IMR-90 (cell line): ENCODE measurements around the gene FOXI3. TPM values are rescaled to one million over a fixed set of nuclear protein-coding genes. Genes with fewer than 3 reads are reported as not detected.

Source experiments
- ATAC-seq: fragments of 200-7000 bp; cut with Tn5 transposase; 2 replicates; pipeline ENCODE4 v1.9.1; 2020; ENCODE audit warnings: low read depth, mild to moderate bottlenecking, moderate library complexity
- BruUV-seq: library from RNA; stranded (reverse); fragments of 400-500 nt; replicated peaks from 2 replicates; lab custom pipeline; 2021; lab: Mats Ljungman, UMichigan
- CTCF ChIA-PET: fragments of 300-600 bp; formaldehyde crosslinking; extraction: SDS; loops from one replicate; lab custom pipeline; 2021; ENCODE audit warnings: antibody characterized with exemption; lab: Yijun Ruan, JAX
- POLR2A ChIA-PET: fragments of 300-600 bp; sonication (Branson Sonifier 250); formaldehyde crosslinking; loops from one replicate; lab custom pipeline; 2022; ENCODE audit warnings: antibody characterized with exemption; ENCODE audit not compliant: unreplicated experiment; lab: Charles Lee
- DNase-seq: peaks from one replicate; pipeline ENCODE4 v3.0.0; 2013
- H2AFZ ChIP-seq: replicated peaks from 2 replicates; pipeline ENCODE3; 2013; ENCODE audit warnings: low read length, mild to moderate bottlenecking; ENCODE audit not compliant: poor library complexity
- H2AK5ac ChIP-seq: 2 replicates; pipeline ENCODE4 v1.6.1; 2013; ENCODE audit warnings: low read depth, low read length, inconsistent platforms
- H2AK9ac ChIP-seq: replicated peaks from 2 replicates; pipeline ENCODE3; 2013; ENCODE audit warnings: mild to moderate bottlenecking, low read depth, low read length, moderate library complexity; ENCODE audit not compliant: poor library complexity
- H2BK120ac ChIP-seq: 2 replicates; pipeline ENCODE4 v1.6.1; 2013; ENCODE audit warnings: low read depth, low read length, inconsistent platforms
- H2BK15ac ChIP-seq: 3 replicates; pipeline ENCODE4 v1.6.1; 2013; ENCODE audit warnings: low read depth, low read length, inconsistent platforms
- H2BK20ac ChIP-seq: 2 replicates; pipeline ENCODE4 v1.6.1; 2013; ENCODE audit warnings: low read depth, mild to moderate bottlenecking, inconsistent platforms, low read length, moderate library complexity
- H2BK5ac ChIP-seq: 2 replicates; pipeline ENCODE4 v1.6.1; 2013; ENCODE audit warnings: mild to moderate bottlenecking, low read depth, low read length, inconsistent platforms; ENCODE audit not compliant: poor library complexity, severe bottlenecking
- H3K14ac ChIP-seq: replicated peaks from 2 replicates; pipeline ENCODE4 v1.6.1; 2013; ENCODE audit warnings: low read depth, low read length, inconsistent platforms
- H3K18ac ChIP-seq: 2 replicates; pipeline ENCODE4 v1.6.1; 2013; ENCODE audit warnings: low read depth, low read length, control low read depth
- H3K23ac ChIP-seq: 2 replicates; pipeline ENCODE4 v1.6.1; 2013; ENCODE audit warnings: low read depth, low read length, inconsistent platforms
- H3K27ac ChIP-seq: 2 replicates; pipeline ENCODE4 v1.5.1; 2013; ENCODE audit warnings: mild to moderate bottlenecking, control low read depth, low read length; ENCODE audit not compliant: insufficient read depth
- H3K27me3 ChIP-seq: 2 replicates; pipeline ENCODE4 v1.6.1; 2013; ENCODE audit warnings: low read length; ENCODE audit not compliant: control insufficient read depth, insufficient read depth
- H3K36me3 ChIP-seq: 2 replicates; pipeline ENCODE4 v1.6.1; 2013; ENCODE audit warnings: low read length, mixed read lengths; ENCODE audit not compliant: control insufficient read depth, insufficient read depth
- H3K4ac ChIP-seq: 2 replicates; pipeline ENCODE4 v1.6.1; 2013; ENCODE audit warnings: low read depth, low read length, inconsistent platforms
- H3K4me1 ChIP-seq: 2 replicates; pipeline ENCODE4 v1.6.1; 2013; ENCODE audit warnings: low read length, mixed read lengths; ENCODE audit not compliant: control insufficient read depth, insufficient read depth
- H3K4me2 ChIP-seq: 2 replicates; pipeline ENCODE4 v1.6.1; 2013; ENCODE audit warnings: low read depth, mild to moderate bottlenecking, control low read depth, low read length, moderate library complexity
- H3K4me3 ChIP-seq: 2 replicates; pipeline ENCODE4 v1.5.1; 2013; ENCODE audit warnings: low read depth, mild to moderate bottlenecking, control low read depth, low read length, moderate library complexity; ENCODE audit not compliant: insufficient read depth
- H3K56ac ChIP-seq: 2 replicates; pipeline ENCODE4 v1.6.1; 2013; ENCODE audit warnings: low read length, inconsistent platforms; ENCODE audit not compliant: insufficient read depth; ENCODE audit errors: extremely low read depth
- H3K79me1 ChIP-seq, 2 experiments: 2 replicates each; pipeline ENCODE4 v1.6.1; 2013; ENCODE audit warnings: low read length in 2 of 2, inconsistent platforms in 1 of 2, low read depth in 1 of 2
- H3K9ac ChIP-seq: 2 replicates; pipeline ENCODE4 v1.6.1; 2013; ENCODE audit warnings: low read depth, low read length, control low read depth
- H3K9me1 ChIP-seq: 2 replicates; pipeline ENCODE4 v1.6.1; 2013; ENCODE audit warnings: low read length, inconsistent platforms; ENCODE audit not compliant: insufficient read depth
- H3K9me3 ChIP-seq: 2 replicates; pipeline ENCODE4 v1.6.1; 2013; ENCODE audit warnings: low read length; ENCODE audit not compliant: control insufficient read depth, insufficient read depth
- H4K20me1 ChIP-seq: 2 replicates; pipeline ENCODE4 v1.6.1; 2013; ENCODE audit warnings: low read length, inconsistent platforms; ENCODE audit not compliant: insufficient read depth
- H4K5ac ChIP-seq: 2 replicates; pipeline ENCODE4 v1.6.1; 2013; ENCODE audit warnings: mild to moderate bottlenecking, low read depth, low read length, control low read depth
- H4K8ac ChIP-seq, 2 experiments: 2 replicates each; pipeline ENCODE4 v1.6.1; 2013; ENCODE audit warnings: low read depth in 2 of 2, low read length in 2 of 2, control low read depth in 1 of 2, inconsistent platforms in 1 of 2
- H4K91ac ChIP-seq: 2 replicates; pipeline ENCODE4 v1.6.1; 2013; ENCODE audit warnings: low read depth, low read length, inconsistent platforms; ENCODE audit not compliant: insufficient read depth
- MXI1 ChIP-seq: IDR thresholded peaks from 2 replicates; pipeline ENCODE4 v1.6.1; 2012; ENCODE audit warnings: low read depth, mild to moderate bottlenecking, low read length, moderate library complexity, borderline replicate concordance
- POLR2A ChIP-seq: IDR thresholded peaks from 2 replicates; pipeline ENCODE4 v1.6.1; 2012; ENCODE audit warnings: mild to moderate bottlenecking, low read depth, low read length
- RAD21 ChIP-seq: IDR thresholded peaks from 2 replicates; pipeline ENCODE4 v1.6.1; 2012; ENCODE audit warnings: low read length, improper control_type of control experiment
- WGBS, 2 experiments: methylation state at CpG; one replicate each; pipeline versions ENCODE4 v1.1.5 to v1.1.7; 2013; ENCODE audit warnings: missing lambda C conversion rate in 2 of 2; ENCODE audit not compliant: insufficient read length in 1 of 2; ENCODE audit errors: extremely low coverage in 2 of 2; 5-methylcytosine and 5-hydroxymethylcytosine counted together
- dilution Hi-C: fragments of 300-500 bp; cut with HindIII; formaldehyde crosslinking; loops from one replicate; pipeline ENCODE4 v1.14.3; 2018; ENCODE audit warnings: low sequenced_read_pairs; ENCODE audit not compliant: unreplicated experiment
- in situ Hi-C: fragments of 300-500 bp; cut with MboI; formaldehyde crosslinking; loops from 3 replicates; pipeline ENCODE4 v1.14.3; 2019; ENCODE audit warnings: low sequenced_read_pairs, inconsistent platforms, mixed read lengths
- intact Hi-C: fragments of 100-400 bp; cut with micrococcal nuclease; formaldehyde crosslinking; loops from 2 replicates; pipeline ENCODE4 v1.10.0; 2022
- polyA plus RNA-seq, 3 experiments: library from polyadenylated mRNA; depleted of rRNA; stranded (reverse); fragments of >200 nt; gene quantifications; 2 replicates each; pipeline ENCODE4 v1.2.3, GENCODE V29; 2012; ENCODE audit warnings: low replicate concordance in 1 of 3
- total RNA-seq: library from RNA; depleted of rRNA; stranded (reverse); fragments of >200 nt; gene quantifications from 2 replicates; pipeline ENCODE4 v1.2.3, GENCODE V29; 2012

The FOXI3 gene
- total and polyA plus RNA-seq, 2 of the 4 experiments (the other 2 are of a cell fraction), result not detected

DNA sequence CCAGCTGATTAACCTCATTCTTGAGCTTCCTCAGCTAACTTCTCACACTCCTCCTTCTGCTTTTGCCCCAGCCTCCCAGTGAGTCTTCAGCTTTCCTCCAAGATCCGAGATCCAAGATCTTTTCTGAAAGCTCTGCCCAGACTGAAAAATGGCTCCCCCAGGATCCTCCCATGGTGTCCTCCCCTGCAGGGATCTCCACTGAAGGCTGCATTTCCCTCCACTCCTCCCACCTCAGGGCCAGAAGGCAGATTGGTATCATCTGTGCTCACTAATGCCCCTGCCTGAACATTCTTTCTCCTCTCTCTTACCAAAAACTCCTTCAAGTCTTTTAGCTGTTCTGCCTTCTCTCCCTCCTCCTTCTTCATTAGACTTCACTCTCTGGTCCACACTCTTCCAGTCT, 6.1 kb upstream of the FOXI3 start:
- no peaks in the 10 kb centered on the region for H3K4me1 ChIP-seq
- H4K91ac ChIP-seq, result no peak overlapping the region
- no peaks in the 10 kb centered on the region for H3K36me3 ChIP-seq
- dilution Hi-C loops, result no loop called here
- no peak overlapping the region for H4K5ac ChIP-seq
- ATAC-seq, result no peak
- TF ChIP-seq MXI1 (no peak), POLR2A (no peak), RAD21 (no peak)
- H3K27ac ChIP-seq, result no peak overlapping the region
- H3K9me3 ChIP-seq, result no peaks in the 10 kb centered on the region
- ChIA-PET POLR2A (no interaction called here), CTCF (no interaction called here)
- H2AFZ ChIP-seq, result no peak overlapping the region
- H2BK5ac ChIP-seq, result no peak overlapping the region
- no peak overlapping the region for H3K23ac ChIP-seq
- no peak overlapping the region for H2BK120ac ChIP-seq
- in situ Hi-C loops, result no loop called here
- no peaks in the 10 kb centered on the region for H4K20me1 ChIP-seq
- no peak overlapping the region for H3K4me2 ChIP-seq
- H3K4ac ChIP-seq, result no peak overlapping the region
- no peaks in the 10 kb centered on the region for H3K9me1 ChIP-seq
- no peak overlapping the region for H3K9ac ChIP-seq
- 11% methylated on average over 1 of the region's 1 CpG; no CpG with 5 or more reads in 1 of the 2 experiments for WGBS, 2 experiments
- no peak overlapping the region for H3K14ac ChIP-seq
- no peak overlapping the region for H2AK9ac ChIP-seq
- no peaks in the 10 kb centered on the region for H3K79me1 ChIP-seq
- DNase-seq, result no peak
- H3K27me3 ChIP-seq, result peaks cover 4% of the 10 kb centered on the region
- H2BK20ac ChIP-seq, result no peak overlapping the region
- no peak overlapping the region for H2AK5ac ChIP-seq
- no peak overlapping the region for H3K56ac ChIP-seq
- H3K18ac ChIP-seq, result no peak overlapping the region
- H4K8ac ChIP-seq, result no peak overlapping the region
- intact Hi-C loops, result no loop called here
- BruUV-seq, result no TSS peak
- H3K4me3 ChIP-seq, result no peak overlapping the region
- no peak overlapping the region for H2BK15ac ChIP-seq
